ENCODE data around the gene PSMD13.
A peak's percentile ranks its signal among the peaks of the same experiment; 100 is the strongest.

Gene PSMD13

GRCh38 chr11:206002-206384, 30.8 kb upstream of the PSMD13 start:
- no peak for DNase-seq (ENCODE audit: low read depth, low spot score)
- CTCF ChIA-PET, result interaction anchor here (1.0 kb wide), 1 partner anchor 235 kb away, joined by 3 read pairs; no protein-coding TSS in a partner anchor
- TF ChIP-seq, protein P1, sequence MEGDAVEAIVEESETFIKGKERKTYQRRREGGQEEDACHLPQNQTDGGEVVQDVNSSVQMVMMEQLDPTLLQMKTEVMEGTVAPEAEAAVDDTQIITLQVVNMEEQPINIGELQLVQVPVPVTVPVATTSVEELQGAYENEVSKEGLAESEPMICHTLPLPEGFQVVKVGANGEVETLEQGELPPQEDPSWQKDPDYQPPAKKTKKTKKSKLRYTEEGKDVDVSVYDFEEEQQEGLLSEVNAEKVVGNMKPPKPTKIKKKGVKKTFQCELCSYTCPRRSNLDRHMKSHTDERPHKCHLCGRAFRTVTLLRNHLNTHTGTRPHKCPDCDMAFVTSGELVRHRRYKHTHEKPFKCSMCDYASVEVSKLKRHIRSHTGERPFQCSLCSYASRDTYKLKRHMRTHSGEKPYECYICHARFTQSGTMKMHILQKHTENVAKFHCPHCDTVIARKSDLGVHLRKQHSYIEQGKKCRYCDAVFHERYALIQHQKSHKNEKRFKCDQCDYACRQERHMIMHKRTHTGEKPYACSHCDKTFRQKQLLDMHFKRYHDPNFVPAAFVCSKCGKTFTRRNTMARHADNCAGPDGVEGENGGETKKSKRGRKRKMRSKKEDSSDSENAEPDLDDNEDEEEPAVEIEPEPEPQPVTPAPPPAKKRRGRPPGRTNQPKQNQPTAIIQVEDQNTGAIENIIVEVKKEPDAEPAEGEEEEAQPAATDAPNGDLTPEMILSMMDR (IDR thresholded peaks at IDR 0.05; ENCODE audit: insufficient read depth, low read length, missing control alignments), result no peak
- peak overlapping the region; percentile 96 for H3K4me3 ChIP-seq (ENCODE audit: low read depth, low read length)
- POLR2A ChIA-PET, result interaction anchor here (1.6 to 2.3 kb wide), 3 partner anchors 9 to 150 kb away, joined by 7 to 15 read pairs (median 8); a partner anchor contains a TSS

DNA sequence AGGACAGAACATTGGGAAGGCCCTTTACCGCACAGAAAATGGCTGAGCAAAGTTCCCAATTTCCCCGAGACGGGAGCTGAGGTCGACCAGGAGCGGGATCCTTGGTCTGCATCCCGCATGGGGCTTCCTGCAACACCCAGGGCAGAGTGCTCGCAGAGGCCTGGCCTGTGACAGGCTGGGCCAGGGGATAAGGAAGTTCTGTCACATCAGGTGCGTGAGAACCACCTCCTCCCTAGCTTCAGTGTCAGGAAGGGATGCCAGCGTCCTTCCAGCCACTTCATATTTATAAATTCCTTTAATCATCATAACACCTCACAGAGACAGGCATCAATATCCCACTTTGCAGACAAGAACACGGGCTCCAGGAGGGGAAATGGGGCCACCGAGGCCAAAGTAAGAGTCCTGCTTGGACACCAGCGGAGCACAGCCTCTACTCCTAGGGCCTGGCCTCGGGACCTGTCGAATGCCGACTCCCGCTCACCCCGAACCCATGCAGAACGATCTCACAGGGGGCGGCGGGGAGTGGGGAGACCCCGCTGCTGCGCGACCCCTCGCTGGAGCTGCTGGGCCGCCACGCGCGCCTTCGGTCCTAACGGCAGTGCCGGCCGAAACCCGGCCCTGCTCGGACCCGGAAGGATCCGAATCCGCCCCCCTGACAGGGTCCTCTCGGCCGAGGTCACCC, 30.1 kb upstream of the PSMD13 start:
- TF ChIP-seq, protein P1 (IDR thresholded peaks at IDR 0.05; ENCODE audit: insufficient read depth, low read length, missing control alignments), result no peak
- POLR2A ChIA-PET, result interaction anchor here (0.6 to 2.3 kb wide), 12 partner anchors 9 to 241 kb away, joined by 3 to 15 read pairs (median 4); a partner anchor contains a TSS
- CTCF ChIA-PET, result interaction anchor here (1.0 to 1.5 kb wide), 2 partner anchors 234 to 242 kb away, joined by 3 to 6 read pairs; no protein-coding TSS in a partner anchor
- no peak for DNase-seq (ENCODE audit: low read depth, low spot score)
- H3K4me3 ChIP-seq (ENCODE audit: low read depth, low read length), result peak overlapping the region; percentile 96

GRCh38 chr11:207208-207862, 29.4 kb upstream of the PSMD13 start, which contains the start of the genes BET1L and RIC8A:
BET1L (minus strand) TSS chr11:207399; CDS start chr11:207321, 78 bp downstream.
RIC8A (plus strand) TSS chr11:207708; CDS start chr11:208855, 1,147 bp downstream.
- H3K4me3 ChIP-seq (ENCODE audit: low read depth, low read length), result peak within 1 kb of the TSS; percentile 96
- ChIA-PET CTCF (interaction anchor here (1.5 kb wide), 1 partner anchor 241 kb away, joined by 6 read pairs; no protein-coding TSS in a partner anchor), POLR2A (interaction anchor here (0.6 to 2.3 kb wide), 13 partner anchors 9 to 241 kb away, joined by 3 to 15 read pairs (median 4); a partner anchor contains a TSS)
- TF ChIP-seq, protein P1 (IDR thresholded peaks at IDR 0.05; ENCODE audit: insufficient read depth, low read length, missing control alignments), result no peak
- DNase-seq (ENCODE audit: low read depth, low spot score), result peak; percentile 93

- peak overlapping the region; percentile 96 for H3K4me3 ChIP-seq (ENCODE audit: low read depth, low read length)
- TF ChIP-seq, protein P1 (IDR thresholded peaks at IDR 0.05; ENCODE audit: insufficient read depth, low read length, missing control alignments), result no peak
- no peak for DNase-seq (ENCODE audit: low read depth, low spot score)
- ChIA-PET POLR2A (interaction anchor here (0.6 to 2.3 kb wide), 11 partner anchors 9 to 240 kb away, joined by 3 to 15 read pairs (median 5); partner anchors contain the start of gene PSMD13), CTCF (interaction anchor here (1.5 kb wide), 2 partner anchors 189 to 241 kb away, joined by 5 to 6 read pairs; no protein-coding TSS in a partner anchor)
Observed at GRCh38 chr11:207863-208180, 29.0 kb upstream of the PSMD13 start.

DNA sequence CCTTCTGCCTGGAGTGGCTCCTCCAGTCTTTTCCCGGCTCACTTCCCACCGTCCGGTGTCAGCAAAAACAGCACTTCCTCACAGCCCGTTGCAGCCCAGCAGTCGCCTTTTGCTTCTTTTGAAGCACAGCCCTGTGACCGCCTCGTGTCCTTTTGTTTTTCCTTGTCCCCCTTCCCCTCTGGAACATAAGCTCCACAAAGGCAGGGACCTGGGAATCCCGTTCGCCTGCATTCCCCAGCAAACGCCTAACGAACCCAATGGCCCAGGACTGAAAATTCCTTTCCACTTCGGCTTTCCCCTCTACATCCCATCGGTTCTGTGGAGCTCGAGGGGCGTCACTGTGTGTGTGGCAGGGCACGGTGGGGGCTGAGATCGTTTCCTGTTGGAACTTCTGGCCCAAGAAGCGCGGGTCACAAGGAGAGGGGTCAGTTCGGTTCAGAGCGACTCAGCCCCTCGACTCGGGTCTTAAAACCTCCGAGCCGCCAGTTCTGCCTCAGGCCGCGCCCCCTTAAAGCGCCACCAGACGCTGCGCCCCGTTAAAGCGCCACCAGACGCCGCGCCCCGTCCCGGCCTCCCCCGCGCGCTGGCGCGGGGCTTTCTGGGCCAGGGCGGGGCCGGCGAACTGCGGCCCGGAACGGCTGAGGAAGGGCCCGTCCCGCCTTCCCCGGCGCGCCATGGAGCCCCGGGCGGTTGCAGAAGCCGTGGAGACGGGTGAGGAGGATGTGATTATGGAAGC, 28.4 kb upstream of the PSMD13 start:
- no peak for DNase-seq (ENCODE audit: low read depth, low spot score)
- TF ChIP-seq, protein P1 (IDR thresholded peaks at IDR 0.05; ENCODE audit: insufficient read depth, low read length, missing control alignments), result no peak
- H3K4me3 ChIP-seq (ENCODE audit: low read depth, low read length), result peak overlapping the region; percentile 96
- ChIA-PET CTCF (interaction anchor here (1.0 to 1.5 kb wide), 4 partner anchors 8 to 189 kb away, joined by 3 to 7 read pairs (median 4); no protein-coding TSS in a partner anchor), POLR2A (interaction anchor here (0.7 to 2.3 kb wide), 3 partner anchors 8 to 29 kb away, joined by 4 to 15 read pairs (median 5); partner anchors contain the start of gene PSMD13)
